HG02571 (cell line): ENCODE results near the gene BCL2.
"Not testable (repeated sequence)": the region's sequence is repeated elsewhere in the genome, so short reads cannot be mapped to it uniquely, and the experiment has no call there.

ENCODE experiments used
- ATAC-seq: cut with Tn5 transposase; IDR thresholded peaks from one replicate; pipeline ENCODE4 v1.9.1; 2021; ENCODE audit warnings: mild to moderate bottlenecking, moderate library complexity; ENCODE audit not compliant: unreplicated experiment

BCL2 gene

GRCh38 chr18:63236921-63237846 lies 82.4 kb downstream of the BCL2 start:
- no peak for ATAC-seq

GRCh38 chr18:63236406-63236805 lies 83.2 kb downstream of the BCL2 start:
- no peak for ATAC-seq

- ATAC-seq = not testable (repeated sequence)
These were observed 83.6 kb downstream of the BCL2 start for GRCh38 chr18:63235920-63236319.

GRCh38 chr18:63234841-63235240 lies 84.7 kb downstream of the BCL2 start:
- no peak for ATAC-seq

GRCh38 chr18:63234432-63234831 lies 85.1 kb downstream of the BCL2 start:
- no peak for ATAC-seq

- no peak for ATAC-seq
These were observed 86.2 kb downstream of the BCL2 start for GRCh38 chr18:63233334-63233733.

GRCh38 chr18:63232826-63233225 lies 86.7 kb downstream of the BCL2 start:
- ATAC-seq = no peak

GRCh38 chr18:63229971-63230370 lies 89.6 kb downstream of the BCL2 start:
- no peak for ATAC-seq

GRCh38 chr18:63225434-63225833 lies 94.1 kb downstream of the BCL2 start:
- ATAC-seq = no peak

- ATAC-seq = peak; percentile 47
These were observed 94.9 kb downstream of the BCL2 start for GRCh38 chr18:63224630-63225029.

- no peak for ATAC-seq
These were observed 95.7 kb downstream of the BCL2 start for GRCh38 chr18:63223837-63224236.

- no peak for ATAC-seq
These were observed 98.7 kb downstream of the BCL2 start for GRCh38 chr18:63220903-63221302.

GRCh38 chr18:63218472-63218871 lies 101.1 kb downstream of the BCL2 start:
- no peak for ATAC-seq

GRCh38 chr18:63216516-63217311 lies 102.9 kb downstream of the BCL2 start:
- ATAC-seq = no peak

GRCh38 chr18:63213936-63214671 lies 105.5 kb downstream of the BCL2 start:
- no peak for ATAC-seq

- ATAC-seq = no peak
These were observed 106.2 kb downstream of the BCL2 start for GRCh38 chr18:63213331-63213900.

- no peak for ATAC-seq
These were observed 109.0 kb downstream of the BCL2 start for GRCh38 chr18:63210521-63210920.

GRCh38 chr18:63208676-63209075 lies 110.9 kb downstream of the BCL2 start:
- ATAC-seq = no peak

- ATAC-seq = no peak
These were observed 111.7 kb downstream of the BCL2 start for GRCh38 chr18:63207835-63208234.

GRCh38 chr18:63207143-63207790 lies 112.3 kb downstream of the BCL2 start:
- no peak for ATAC-seq
